B cell (primary cell): Measurements from ENCODE around the gene CYRIA. TPM values are rescaled to one million over a fixed set of nuclear protein-coding genes. Genes with fewer than 3 reads are reported as not detected.

Experiments used
- ATAC-seq: fragments of 200-7000 bp; cut with Tn5 transposase; one replicate; pipeline ENCODE4 v1.10.0; 2021; ENCODE audit warnings: low read depth, mild to moderate bottlenecking, moderate number of reproducible peaks, moderate library complexity
- CTCF ChIA-PET: fragments of 350-600 bp; sonication (Branson Sonifier 250); formaldehyde crosslinking; loops from one replicate; lab custom pipeline; 2021; ENCODE audit warnings: antibody characterized with exemption, inconsistent platforms; lab: Charles Lee
- POLR2A ChIA-PET: fragments of 350-600 bp; sonication (Branson Sonifier 250); formaldehyde crosslinking; loops from one replicate; lab custom pipeline; 2021; ENCODE audit warnings: antibody characterized with exemption; lab: Charles Lee
- DNase-seq: peaks from one replicate; pipeline ENCODE4 v3.0.0; 2013
- H2AFZ ChIP-seq: 2 replicates; pipeline ENCODE4 v1.6.1; 2012; ENCODE audit warnings: mild to moderate bottlenecking, low read depth, low read length; ENCODE audit not compliant: insufficient read depth, poor library complexity, severe bottlenecking
- H3K27ac ChIP-seq, 2 donors: 1 replicate in 1 of 2; 2 replicates in 1 of 2; pipeline ENCODE4 v1.5.1; 2012 to 2013; ENCODE audit warnings: low read length in 2 of 2, mild to moderate bottlenecking in 2 of 2, moderate library complexity in 1 of 2
- H3K27me3 ChIP-seq, 4 experiments: fragments of 200-600 bp in 1 of 4; sonication (generic) in 1 of 4; replicated peaks in 1 of 4; 1 replicate in 2 of 4; 2 replicates in 2 of 4; pipeline versions ENCODE4 v1.6.1 to v1.7.0; 2013 to 2016; ENCODE audit warnings: low read length in 3 of 4, mild to moderate bottlenecking in 2 of 4, mixed read lengths in 1 of 4, moderate library complexity in 1 of 4; ENCODE audit not compliant: insufficient read depth in 4 of 4, control insufficient read depth in 3 of 4; ENCODE audit errors: control extremely low read depth in 1 of 4
- H3K36me3 ChIP-seq, 2 experiments: replicated peaks in 1 of 2; 1 replicate in 1 of 2; 2 replicates in 1 of 2; pipeline versions ENCODE4 v1.6.1 to v1.7.1; 2013; ENCODE audit warnings: low read length in 1 of 2; ENCODE audit not compliant: insufficient read depth in 2 of 2, control insufficient read depth in 1 of 2; ENCODE audit errors: control extremely low read depth in 1 of 2, extremely low read depth in 1 of 2
- H3K4me1 ChIP-seq, 2 donors: fragments of 200-600 bp in 1 of 2; sonication (generic) in 1 of 2; 1 replicate in 1 of 2; 2 replicates in 1 of 2; pipeline versions ENCODE4 v1.5.1 to v1.6.1; 2013 to 2017; ENCODE audit warnings: low read length in 2 of 2; ENCODE audit not compliant: control insufficient read depth in 2 of 2, insufficient read depth in 2 of 2
- H3K4me2 ChIP-seq: replicated peaks from 2 replicates; pipeline ENCODE3; 2012; ENCODE audit warnings: mild to moderate bottlenecking, low read depth, low read length; ENCODE audit not compliant: poor library complexity, severe bottlenecking
- H3K4me3 ChIP-seq, 5 experiments: fragments of 200-600 bp in 1 of 5; sonication (generic) in 1 of 5; 1 replicate in 3 of 5; 2 replicates in 2 of 5; pipeline versions ENCODE4 v1.5.1 to v1.7.0; 2011 to 2016; ENCODE audit warnings: low read length in 4 of 5, mild to moderate bottlenecking in 4 of 5, low read depth in 2 of 5, control low read depth in 1 of 5, moderate library complexity in 1 of 5; ENCODE audit not compliant: insufficient read depth in 1 of 5; ENCODE audit errors: control extremely low read depth in 1 of 5, extremely low read depth in 1 of 5
- H3K79me2 ChIP-seq: fragments of 200-600 bp; sonication (generic); one replicate; pipeline ENCODE4 v1.6.0; 2016; ENCODE audit warnings: low read length; ENCODE audit not compliant: control insufficient read depth, insufficient read depth
- H3K9ac ChIP-seq: fragments of 200-600 bp; sonication (generic); 2 replicates; pipeline ENCODE4 v1.6.1; 2017; ENCODE audit warnings: mild to moderate bottlenecking, low read length, moderate library complexity
- H3K9me3 ChIP-seq, 3 donors: one replicate each; pipeline versions ENCODE4 v1.6.1 to v1.7.1; 2013; ENCODE audit warnings: low read length in 2 of 3; ENCODE audit not compliant: control insufficient read depth in 2 of 3, insufficient read depth in 1 of 3; ENCODE audit errors: control extremely low read depth in 1 of 3
- H4K20me1 ChIP-seq: 2 replicates; pipeline ENCODE4 v1.6.0; 2012; ENCODE audit warnings: mild to moderate bottlenecking, low read length; ENCODE audit not compliant: insufficient read depth, control insufficient read depth, poor library complexity, severe bottlenecking
- H3K27ac Mint-ChIP-seq: one replicate; pipeline ENCODE4 v1.8.0; 2021; ENCODE audit warnings: mixed read lengths
- H3K27me3 Mint-ChIP-seq: one replicate; pipeline ENCODE4 v1.8.0; 2021; ENCODE audit warnings: mixed read lengths
- H3K4me1 Mint-ChIP-seq: one replicate; pipeline ENCODE4 v1.8.0; 2021; ENCODE audit warnings: mixed read lengths
- H3K4me3 Mint-ChIP-seq: one replicate; pipeline ENCODE4 v1.8.0; 2021; ENCODE audit warnings: mixed read lengths
- H3K9me3 Mint-ChIP-seq: one replicate; pipeline ENCODE4 v1.8.0; 2022; ENCODE audit warnings: mixed read lengths; ENCODE audit not compliant: insufficient read depth
- EZH2 ChIP-seq: IDR thresholded peaks from 2 replicates; pipeline ENCODE4 v1.6.1; 2012; ENCODE audit warnings: borderline replicate concordance, low read depth, mild to moderate bottlenecking, moderate library complexity, low read length; ENCODE audit not compliant: insufficient read depth, poor library complexity, severe bottlenecking
- WGBS: methylation state at CpG from one replicate; pipeline ENCODE4 v1.1.5; 2013; ENCODE audit warnings: missing lambda C conversion rate; ENCODE audit not compliant: insufficient coverage; 5-methylcytosine and 5-hydroxymethylcytosine counted together
- intact Hi-C: fragments of 100-400 bp; cut with micrococcal nuclease; formaldehyde crosslinking; loops from one replicate; pipeline ENCODE4 v1.10.0; 2022
- polyA plus RNA-seq: library from polyadenylated mRNA; depleted of rRNA; stranded (reverse); fragments of >200 nt; gene quantifications from 2 replicates; pipeline ENCODE4 v1.2.3, GENCODE V29; 2012
- total RNA-seq, 2 donors: library from RNA; stranded (reverse); fragments of 120-200 nt in 1 of 2; gene quantifications; 1 replicate in 1 of 2; 2 replicates in 1 of 2; pipeline versions ENCODE4 v1.2.3 to v1.2.4, GENCODE V29; 2013 to 2022
- TF ChIP-seq, protein P1 (sequence below): fragments of 200-600 bp; IDR thresholded peaks from one replicate; pipeline ENCODE4 v1.8.0; 2022; ENCODE audit warnings: antibody characterized with exemption, mild to moderate bottlenecking

Gene CYRIA
- total and polyA plus RNA-seq, 2 donors (not counting 1 experiment from before 2014, with no cell fraction given) = 16.8 to 58.8 TPM

DNA sequence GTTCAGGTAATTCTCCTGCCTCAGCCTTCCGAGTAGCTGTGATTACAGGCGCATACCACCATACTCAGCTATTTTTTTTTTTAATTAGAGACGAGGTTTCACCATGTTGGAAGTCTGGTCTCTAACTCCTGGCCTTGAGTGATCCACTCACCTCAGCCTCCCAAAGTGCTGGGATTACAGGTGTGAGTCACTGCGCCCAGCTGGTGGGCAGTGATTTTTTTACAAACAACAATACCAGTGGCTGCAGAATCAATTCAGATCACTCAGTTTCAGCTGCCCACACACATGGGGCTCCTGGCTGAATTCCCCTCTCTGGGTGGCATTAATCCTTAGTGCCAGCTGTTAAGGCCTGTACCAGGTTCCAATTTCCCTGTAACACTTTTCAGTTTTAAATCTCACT lies 13.3 kb upstream of the CYRIA start:
- no peaks in the 10 kb centered on the region for H3K4me1 ChIP-seq
- no peak overlapping the region for H3K27ac ChIP-seq
- ChIA-PET POLR2A (interaction anchor here (0.7 to 0.8 kb wide), 2 partner anchors 12 to 76 kb away, joined by 3 read pairs; no protein-coding TSS in a partner anchor), CTCF (interaction anchor here (1.3 to 1.6 kb wide), 3 partner anchors 66 to 78 kb away, joined by 3 to 7 read pairs (median 4); no protein-coding TSS in a partner anchor)
- H3K4me3 ChIP-seq = no peak overlapping the region
- no peak overlapping the region for H3K9ac ChIP-seq
- DNase-seq = no peak
- no peaks in the 10 kb centered on the region for H3K36me3 ChIP-seq
- no peaks in the 10 kb centered on the region for H3K27me3 ChIP-seq
- ATAC-seq = no peak
- H4K20me1 ChIP-seq = no peaks in the 10 kb centered on the region
- Mint-ChIP-seq H3K4me1 (peaks cover 24% of the 10 kb centered on the region), H3K4me3 (no peak overlapping the region), H3K9me3 (no peaks in the 10 kb centered on the region), H3K27me3 (no peaks in the 10 kb centered on the region), H3K27ac (no peak overlapping the region)
- H3K79me2 ChIP-seq = no peaks in the 10 kb centered on the region
- no peak overlapping the region for H3K4me2 ChIP-seq
- intact Hi-C loops = no loop called here
- no peak overlapping the region for H2AFZ ChIP-seq
- 100% methylated on average over 2 of the region's 4 CpGs for WGBS
- peaks cover 0 to 12% (median 0%) of the 10 kb centered on the region in 3 donors for H3K9me3 ChIP-seq
- no peak for TF ChIP-seq EZH2
- TF ChIP-seq, protein P1, sequence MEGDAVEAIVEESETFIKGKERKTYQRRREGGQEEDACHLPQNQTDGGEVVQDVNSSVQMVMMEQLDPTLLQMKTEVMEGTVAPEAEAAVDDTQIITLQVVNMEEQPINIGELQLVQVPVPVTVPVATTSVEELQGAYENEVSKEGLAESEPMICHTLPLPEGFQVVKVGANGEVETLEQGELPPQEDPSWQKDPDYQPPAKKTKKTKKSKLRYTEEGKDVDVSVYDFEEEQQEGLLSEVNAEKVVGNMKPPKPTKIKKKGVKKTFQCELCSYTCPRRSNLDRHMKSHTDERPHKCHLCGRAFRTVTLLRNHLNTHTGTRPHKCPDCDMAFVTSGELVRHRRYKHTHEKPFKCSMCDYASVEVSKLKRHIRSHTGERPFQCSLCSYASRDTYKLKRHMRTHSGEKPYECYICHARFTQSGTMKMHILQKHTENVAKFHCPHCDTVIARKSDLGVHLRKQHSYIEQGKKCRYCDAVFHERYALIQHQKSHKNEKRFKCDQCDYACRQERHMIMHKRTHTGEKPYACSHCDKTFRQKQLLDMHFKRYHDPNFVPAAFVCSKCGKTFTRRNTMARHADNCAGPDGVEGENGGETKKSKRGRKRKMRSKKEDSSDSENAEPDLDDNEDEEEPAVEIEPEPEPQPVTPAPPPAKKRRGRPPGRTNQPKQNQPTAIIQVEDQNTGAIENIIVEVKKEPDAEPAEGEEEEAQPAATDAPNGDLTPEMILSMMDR = no peak

DNA sequence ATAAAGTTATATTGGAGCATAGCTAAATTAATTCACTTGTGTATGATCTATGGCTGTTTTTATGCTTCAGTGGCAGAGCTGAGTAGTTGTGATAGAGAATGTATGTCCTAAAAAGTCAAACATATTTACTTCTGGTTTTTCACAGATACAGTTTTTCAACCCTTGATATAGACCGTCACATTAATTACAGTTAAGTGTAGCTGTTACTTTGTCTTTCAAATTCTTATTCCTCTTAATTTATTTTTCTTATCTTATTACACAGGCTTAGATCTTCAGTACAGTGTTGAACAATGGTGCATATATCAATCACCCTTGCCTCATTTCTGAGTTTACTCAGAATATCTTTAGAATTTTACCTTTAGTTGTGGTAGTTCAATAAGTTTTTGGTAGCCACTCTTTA lies 12.2 kb upstream of the CYRIA start:
- WGBS = no CpG with 5 or more reads among the region's 1 CpG
- TF ChIP-seq EZH2 = no peak
- TF ChIP-seq, protein P1 = no peak
- Histone ChIP-seq H3K4me1 (no peaks in the 10 kb centered on the region), H3K36me3 (no peaks in the 10 kb centered on the region), H3K79me2 (no peaks in the 10 kb centered on the region), H3K9ac (no peak overlapping the region), H3K4me2 (no peak overlapping the region), H3K27ac (no peak overlapping the region), H4K20me1 (no peaks in the 10 kb centered on the region), H3K9me3 (peaks cover 0 to 12% (median 0%) of the 10 kb centered on the region in 3 donors), H3K27me3 (no peaks in the 10 kb centered on the region), H2AFZ (no peak overlapping the region), H3K4me3 (no peak overlapping the region)
- Mint-ChIP-seq H3K27ac (no peak overlapping the region), H3K27me3 (no peaks in the 10 kb centered on the region), H3K9me3 (no peaks in the 10 kb centered on the region), H3K4me1 (peaks cover 21% of the 10 kb centered on the region), H3K4me3 (no peak overlapping the region)
- DNase-seq (no peak), ATAC-seq (no peak)
- POLR2A ChIA-PET = no interaction called here
- intact Hi-C loops = no loop called here
- CTCF ChIA-PET = interaction anchor here (1.1 to 1.3 kb wide), 2 partner anchors 65 to 79 kb away, joined by 3 to 4 read pairs; no protein-coding TSS in a partner anchor
